ENCODE data around the gene SFXN5.

SFXN5 gene

DNA sequence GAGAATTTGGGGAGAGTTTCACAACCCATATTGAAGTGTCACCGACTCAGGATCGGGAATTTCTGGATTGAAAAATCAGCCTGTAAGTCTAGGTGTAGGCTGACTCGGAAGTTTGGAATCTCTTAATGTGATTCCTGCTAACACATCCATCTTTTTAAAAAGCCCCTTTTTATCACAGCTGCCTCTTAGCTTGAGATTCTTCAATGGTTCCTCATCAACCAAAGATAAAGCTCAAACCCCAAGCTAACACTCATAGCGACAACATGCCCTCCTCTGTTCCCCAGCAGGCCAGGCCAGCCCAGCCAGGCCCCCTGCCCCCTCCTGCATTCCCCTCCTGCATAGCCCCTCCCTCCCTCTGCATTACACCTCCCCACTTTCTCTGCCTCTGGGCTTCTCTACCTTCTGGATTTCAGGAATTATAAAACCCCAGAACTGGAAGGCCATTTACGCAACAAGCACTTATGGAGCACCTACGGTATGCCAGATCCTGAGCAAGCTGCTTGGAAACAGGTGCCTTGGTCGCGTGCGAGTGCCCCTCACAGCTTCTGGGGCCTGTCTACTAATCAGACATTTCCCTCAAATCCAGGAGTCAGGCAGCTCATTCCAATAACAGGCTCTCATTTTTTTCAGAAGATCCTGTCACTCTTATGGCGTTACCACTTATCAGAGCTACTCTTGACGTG is 90.8 kb downstream of the SFXN5 start:
- TF ChIP-seq, protein P1, sequence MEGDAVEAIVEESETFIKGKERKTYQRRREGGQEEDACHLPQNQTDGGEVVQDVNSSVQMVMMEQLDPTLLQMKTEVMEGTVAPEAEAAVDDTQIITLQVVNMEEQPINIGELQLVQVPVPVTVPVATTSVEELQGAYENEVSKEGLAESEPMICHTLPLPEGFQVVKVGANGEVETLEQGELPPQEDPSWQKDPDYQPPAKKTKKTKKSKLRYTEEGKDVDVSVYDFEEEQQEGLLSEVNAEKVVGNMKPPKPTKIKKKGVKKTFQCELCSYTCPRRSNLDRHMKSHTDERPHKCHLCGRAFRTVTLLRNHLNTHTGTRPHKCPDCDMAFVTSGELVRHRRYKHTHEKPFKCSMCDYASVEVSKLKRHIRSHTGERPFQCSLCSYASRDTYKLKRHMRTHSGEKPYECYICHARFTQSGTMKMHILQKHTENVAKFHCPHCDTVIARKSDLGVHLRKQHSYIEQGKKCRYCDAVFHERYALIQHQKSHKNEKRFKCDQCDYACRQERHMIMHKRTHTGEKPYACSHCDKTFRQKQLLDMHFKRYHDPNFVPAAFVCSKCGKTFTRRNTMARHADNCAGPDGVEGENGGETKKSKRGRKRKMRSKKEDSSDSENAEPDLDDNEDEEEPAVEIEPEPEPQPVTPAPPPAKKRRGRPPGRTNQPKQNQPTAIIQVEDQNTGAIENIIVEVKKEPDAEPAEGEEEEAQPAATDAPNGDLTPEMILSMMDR (IDR thresholded peaks at IDR 0.05; ENCODE audit: low read depth, low read length, missing control alignments) = no peak
- DNase-seq (ENCODE audit: low read depth) = no peak
- H3K4me3 ChIP-seq (ENCODE audit: low read depth, low read length) = no peak overlapping the region

DNA sequence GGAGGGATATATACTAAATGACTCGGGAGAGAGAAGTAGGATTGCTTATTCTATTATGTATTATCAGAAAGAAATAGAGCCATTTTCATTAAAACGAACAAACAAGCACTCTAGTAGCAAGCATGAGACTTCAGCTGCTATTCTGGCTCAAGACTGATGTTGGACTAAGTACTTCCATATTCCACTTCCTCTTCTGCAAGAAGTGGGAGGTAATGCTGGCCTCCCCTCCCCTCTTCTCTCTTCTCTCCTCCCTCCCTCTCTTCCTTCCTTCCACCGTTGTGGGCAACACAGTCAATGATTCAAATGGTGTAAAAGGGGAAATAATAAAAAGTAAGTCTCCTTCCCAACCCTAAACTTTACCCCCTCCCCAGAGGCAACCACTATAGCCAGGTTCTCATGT is 91.6 kb downstream of the SFXN5 start:
- DNase-seq (ENCODE audit: low read depth) = no peak
- TF ChIP-seq, protein P1 (IDR thresholded peaks at IDR 0.05; ENCODE audit: low read depth, low read length, missing control alignments) = no peak
- H3K4me3 ChIP-seq (ENCODE audit: low read depth, low read length) = no peak overlapping the region

DNA sequence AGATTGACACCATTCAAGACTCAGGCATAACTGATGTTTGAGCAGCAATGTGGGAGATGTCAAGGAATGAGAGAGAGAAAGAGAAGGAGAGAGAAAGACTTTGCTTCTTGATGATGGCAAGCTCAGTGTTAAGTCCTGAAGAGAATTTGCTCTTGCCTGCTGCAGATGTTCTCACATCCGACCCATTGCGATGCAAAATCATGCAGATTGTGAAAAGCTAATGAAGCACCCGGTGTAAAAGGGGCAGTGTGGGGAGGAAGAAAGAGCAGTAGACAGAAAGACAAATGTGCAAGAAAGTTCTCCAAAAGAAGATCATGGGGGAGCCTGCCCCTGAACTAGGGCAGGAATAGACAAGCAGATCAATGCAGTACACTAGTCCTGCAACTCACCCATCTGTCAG is 96.5 kb downstream of the SFXN5 start:
- H3K4me3 ChIP-seq (ENCODE audit: low read depth, low read length) = no peak overlapping the region
- TF ChIP-seq, protein P1 (IDR thresholded peaks at IDR 0.05; ENCODE audit: low read depth, low read length, missing control alignments) = no peak
- DNase-seq (ENCODE audit: low read depth) = no peak

DNA sequence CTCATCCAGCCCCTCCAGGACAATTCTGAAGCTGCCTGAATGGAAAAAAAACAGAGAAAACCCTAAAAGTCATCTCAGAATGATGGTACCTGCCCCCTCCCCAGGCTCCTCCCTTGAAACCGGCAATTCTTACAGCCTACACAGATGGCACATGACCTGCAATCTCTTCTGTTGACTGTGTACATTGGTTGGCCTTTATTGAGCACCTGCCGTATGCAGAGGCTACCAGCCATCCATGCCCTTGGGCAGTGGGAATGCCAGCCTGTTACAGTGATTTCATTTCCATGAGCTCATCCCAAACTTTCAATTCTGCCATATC is 97.1 kb downstream of the SFXN5 start:
- TF ChIP-seq, protein P1 (IDR thresholded peaks at IDR 0.05; ENCODE audit: low read depth, low read length, missing control alignments) = no peak
- DNase-seq (ENCODE audit: low read depth) = no peak
- H3K4me3 ChIP-seq (ENCODE audit: low read depth, low read length) = no peak overlapping the region

DNA sequence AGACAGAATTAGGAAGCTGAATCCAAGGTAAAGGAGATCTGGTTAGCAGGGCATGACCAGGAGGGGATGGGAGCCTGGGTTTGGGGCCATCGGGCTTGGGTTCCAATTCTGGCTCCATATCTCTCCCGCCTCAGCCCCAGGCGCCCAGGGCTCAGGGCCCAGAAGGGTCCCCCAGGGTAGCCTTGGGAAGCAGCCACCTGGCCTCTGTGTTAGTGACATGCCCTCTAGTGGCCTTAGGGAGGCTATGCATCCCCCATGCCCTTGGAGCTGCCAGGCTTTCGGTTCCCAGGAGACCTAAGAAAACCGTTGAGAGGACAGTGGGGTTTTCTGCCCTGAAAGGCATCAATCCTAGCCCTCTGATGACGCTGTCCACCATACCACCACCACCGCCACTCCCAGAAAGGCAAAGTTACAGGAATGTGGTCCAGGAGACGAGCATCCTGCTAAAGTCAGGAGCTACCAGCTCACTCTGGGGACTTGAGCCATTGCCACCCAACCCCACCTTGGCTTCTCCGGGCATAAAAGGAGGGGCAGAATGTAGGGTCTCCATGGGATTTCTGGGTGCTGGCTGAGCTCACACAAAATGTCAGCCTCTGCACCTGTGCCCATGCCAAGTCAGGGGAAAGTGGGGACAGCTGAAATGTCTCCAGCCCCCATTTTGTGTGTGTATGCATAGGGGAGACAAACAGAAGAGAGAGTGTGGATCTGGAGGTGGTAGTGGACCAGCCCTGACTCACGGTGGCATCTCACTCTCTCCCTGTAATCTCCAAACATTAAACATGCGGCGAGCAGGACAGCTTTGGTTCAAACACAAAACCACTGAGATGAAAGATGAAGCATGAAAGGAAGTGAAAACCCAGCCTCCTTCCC is 97.7 kb downstream of the SFXN5 start:
- no peak overlapping the region for H3K4me3 ChIP-seq (ENCODE audit: low read depth, low read length)
- TF ChIP-seq, protein P1 (IDR thresholded peaks at IDR 0.05; ENCODE audit: low read depth, low read length, missing control alignments) = peak; percentile 96
- no peak for DNase-seq (ENCODE audit: low read depth)

DNA sequence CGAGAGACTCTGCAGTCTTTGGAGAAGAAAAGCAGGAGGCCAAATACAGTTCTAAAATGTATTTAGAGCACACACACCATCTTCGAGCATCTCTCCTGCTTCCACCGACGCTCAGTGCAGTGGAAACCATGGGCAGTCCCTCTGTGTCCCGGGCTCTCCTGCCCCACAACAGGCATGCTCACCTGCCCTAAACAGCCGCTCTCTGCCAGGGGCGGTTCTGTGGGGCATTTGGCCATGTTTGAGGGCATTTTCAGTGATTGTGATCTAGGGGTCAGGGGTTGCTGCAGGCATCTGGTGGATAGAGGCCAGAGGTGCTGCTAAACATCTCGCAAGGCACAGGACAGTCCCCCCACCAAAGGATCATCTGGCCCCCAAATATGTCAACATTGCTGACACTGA is 98.4 kb downstream of the SFXN5 start:
- TF ChIP-seq, protein P1 (IDR thresholded peaks at IDR 0.05; ENCODE audit: low read depth, low read length, missing control alignments) = no peak
- no peak overlapping the region for H3K4me3 ChIP-seq (ENCODE audit: low read depth, low read length)
- no peak for DNase-seq (ENCODE audit: low read depth)

Measured in GM12864 (cell line).